HG03175 (cell line): Measurements from ENCODE around the gene ATL3.
"Not testable (repeated sequence)": the region's sequence is repeated elsewhere in the genome, so short reads cannot be mapped to it uniquely, and the experiment has no call there.

Source experiments
- ATAC-seq: cut with Tn5 transposase; IDR thresholded peaks from one replicate; pipeline ENCODE4 v1.9.1; 2021; ENCODE audit warnings: mild to moderate bottlenecking, moderate library complexity; ENCODE audit not compliant: unreplicated experiment

Gene ATL3, protein sequence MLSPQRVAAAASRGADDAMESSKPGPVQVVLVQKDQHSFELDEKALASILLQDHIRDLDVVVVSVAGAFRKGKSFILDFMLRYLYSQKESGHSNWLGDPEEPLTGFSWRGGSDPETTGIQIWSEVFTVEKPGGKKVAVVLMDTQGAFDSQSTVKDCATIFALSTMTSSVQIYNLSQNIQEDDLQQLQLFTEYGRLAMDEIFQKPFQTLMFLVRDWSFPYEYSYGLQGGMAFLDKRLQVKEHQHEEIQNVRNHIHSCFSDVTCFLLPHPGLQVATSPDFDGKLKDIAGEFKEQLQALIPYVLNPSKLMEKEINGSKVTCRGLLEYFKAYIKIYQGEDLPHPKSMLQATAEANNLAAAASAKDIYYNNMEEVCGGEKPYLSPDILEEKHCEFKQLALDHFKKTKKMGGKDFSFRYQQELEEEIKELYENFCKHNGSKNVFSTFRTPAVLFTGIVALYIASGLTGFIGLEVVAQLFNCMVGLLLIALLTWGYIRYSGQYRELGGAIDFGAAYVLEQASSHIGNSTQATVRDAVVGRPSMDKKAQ

DNA sequence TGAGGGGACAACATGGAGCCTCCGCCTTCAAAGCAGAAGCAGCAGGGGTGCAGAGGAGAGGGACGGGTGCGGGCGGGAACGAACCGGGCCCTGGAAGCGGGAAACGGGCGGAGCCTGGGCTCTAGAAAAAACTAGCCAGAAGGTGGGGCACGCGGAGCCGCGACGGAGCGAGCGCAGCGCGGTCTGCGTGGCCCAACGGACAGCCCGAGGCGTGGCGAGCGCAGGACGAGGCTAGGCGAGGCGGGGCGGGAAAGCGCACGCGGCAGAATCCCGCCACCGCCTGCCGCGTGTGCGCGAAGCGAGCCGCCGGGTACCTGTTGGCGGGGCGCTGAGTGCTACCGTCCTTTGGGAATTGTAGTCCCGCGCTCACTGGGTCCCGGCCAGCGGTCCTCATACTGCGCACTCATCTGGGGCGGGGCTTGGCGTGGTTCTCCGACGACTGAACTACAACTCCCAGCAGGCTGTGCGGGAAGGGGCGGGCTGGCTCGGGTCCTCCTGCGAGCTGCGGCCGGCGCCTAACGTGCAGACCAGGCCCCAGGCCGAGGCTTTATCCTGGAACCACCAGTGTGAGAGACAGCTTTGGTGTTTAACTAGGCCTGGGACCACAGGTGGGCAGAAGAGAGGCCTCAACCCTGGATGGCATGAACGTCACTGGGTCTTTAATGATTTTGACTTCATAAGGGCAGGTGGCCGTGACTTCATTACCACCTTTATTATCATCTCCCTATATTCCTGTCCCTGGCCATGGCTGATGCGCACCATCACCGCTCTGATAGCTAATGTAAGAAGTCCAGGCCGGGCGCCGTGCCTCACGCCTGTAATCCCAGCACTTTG is at the start of gene ATL3:
ATL3 (minus strand) TSS at position 55 of the 834 bp plus-strand sequence; CDS start at position 14, 41 bp downstream.
- ATAC-seq: peak; percentile 93

GRCh38 chr11:63720611-63721010 is 49.4 kb upstream of the ATL3 start:
- no peak for ATAC-seq

DNA sequence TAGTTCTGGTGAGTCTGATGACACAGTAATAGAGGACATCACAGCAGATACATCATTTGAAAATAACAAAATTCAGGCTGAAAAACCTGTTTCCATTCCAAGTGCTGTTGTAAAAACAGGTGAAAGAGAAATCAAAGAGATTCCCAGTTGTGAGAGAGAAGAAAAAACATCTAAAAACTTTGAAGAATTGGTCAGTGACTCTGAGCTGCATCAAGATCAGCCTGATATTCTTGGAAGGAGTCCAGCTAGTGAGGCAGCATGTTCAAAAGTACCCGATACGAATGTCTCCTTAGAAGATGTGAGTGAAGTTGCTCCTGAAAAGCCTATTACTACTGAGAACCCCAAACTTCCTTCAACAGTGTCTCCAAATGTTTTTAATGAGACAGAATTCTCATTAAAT is 48.8 kb upstream of the ATL3 start:
- ATAC-seq: no peak

- ATAC-seq: no peak
These were observed 47.8 kb upstream of the ATL3 start for GRCh38 chr11:63719001-63719400.

- ATAC-seq: no peak
These were observed 44.9 kb upstream of the ATL3 start for GRCh38 chr11:63716046-63716445.

DNA sequence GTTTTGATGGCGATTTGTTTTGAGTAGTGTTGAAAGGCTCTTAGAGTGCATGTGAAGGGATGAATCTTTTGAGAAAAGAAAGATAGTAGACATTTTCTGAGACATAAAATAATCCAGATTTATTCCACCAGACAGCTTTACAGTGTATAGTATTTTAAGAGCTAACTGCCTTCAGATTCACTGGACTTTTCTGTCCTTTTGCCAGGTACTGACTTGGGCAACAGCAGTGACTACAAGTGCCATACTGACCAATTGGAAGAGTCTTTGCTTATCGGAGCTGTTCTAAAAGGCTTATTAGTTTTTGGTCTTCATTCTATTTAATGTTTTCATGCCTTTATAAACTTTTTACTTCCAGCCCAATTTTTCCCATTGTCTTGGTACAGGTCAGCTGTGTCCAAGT is 42.6 kb upstream of the ATL3 start:
- ATAC-seq: no peak

- no peak for ATAC-seq
These were observed 40.7 kb upstream of the ATL3 start for GRCh38 chr11:63711838-63712237.

DNA sequence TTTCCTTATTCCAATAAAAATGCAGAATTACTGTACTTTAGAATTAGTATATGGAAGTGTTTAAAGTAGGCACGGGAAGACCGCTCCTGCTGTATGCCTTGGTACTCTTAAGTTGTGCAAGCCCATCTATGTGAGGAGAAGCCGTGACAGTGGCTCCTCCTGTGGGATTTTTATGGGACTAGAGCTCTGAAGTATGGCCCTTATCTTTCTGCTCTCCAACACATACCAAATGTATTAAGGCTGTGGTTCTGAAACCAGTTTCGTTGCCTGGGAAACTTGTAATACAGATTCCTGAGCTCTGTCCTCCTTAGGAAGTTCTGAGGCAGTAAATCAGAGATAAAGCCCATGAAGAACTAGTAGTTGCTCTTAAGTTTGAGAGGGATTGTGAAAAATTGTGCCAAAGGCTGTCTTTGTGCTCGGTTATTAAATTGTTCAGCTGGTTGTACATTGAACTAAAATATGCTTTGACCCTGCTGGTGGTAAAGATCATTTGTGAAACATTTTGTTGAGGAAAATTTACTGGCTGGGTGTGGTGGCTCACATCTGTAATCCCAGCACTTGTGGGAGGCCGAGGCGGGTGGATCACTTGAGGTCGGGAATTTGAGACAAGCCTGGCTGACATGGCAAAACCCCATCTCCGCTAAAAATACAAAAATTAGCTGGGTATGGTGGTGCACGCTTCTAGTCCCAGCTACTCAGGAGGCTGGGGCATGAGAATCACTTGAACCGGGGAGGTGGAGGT is 39.5 kb upstream of the ATL3 start:
- ATAC-seq: no peak

DNA sequence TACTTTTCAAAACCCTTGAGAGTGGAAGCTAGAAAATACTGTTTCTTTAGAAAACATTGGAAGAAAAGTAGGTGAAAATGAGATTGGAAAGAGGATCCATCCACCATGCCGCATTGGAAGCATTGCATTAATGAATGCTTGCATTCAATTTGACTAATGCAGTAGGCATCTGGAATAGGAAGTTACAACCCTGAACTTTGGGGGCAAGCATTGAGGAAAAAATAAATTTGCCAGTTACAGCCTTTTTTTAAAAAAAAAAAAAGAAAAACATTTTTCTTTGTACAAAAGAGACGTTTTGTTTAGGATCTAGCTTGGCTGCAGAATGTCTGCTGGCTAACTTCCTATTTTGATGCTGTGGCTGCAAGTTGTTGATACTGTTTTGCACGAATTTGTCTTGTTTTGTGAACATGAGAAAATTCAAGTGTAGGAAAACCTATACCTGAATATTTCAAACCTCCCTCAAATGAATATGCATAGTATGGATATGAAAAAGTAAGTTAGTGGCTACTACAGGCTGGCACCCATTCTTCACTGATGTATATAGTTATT is 38.2 kb upstream of the ATL3 start:
- ATAC-seq: no peak

- ATAC-seq: no peak
These were observed 37.6 kb upstream of the ATL3 start for GRCh38 chr11:63708764-63709163.

- no peak for ATAC-seq
These were observed 34.4 kb upstream of the ATL3 start for GRCh38 chr11:63705526-63705925.

DNA sequence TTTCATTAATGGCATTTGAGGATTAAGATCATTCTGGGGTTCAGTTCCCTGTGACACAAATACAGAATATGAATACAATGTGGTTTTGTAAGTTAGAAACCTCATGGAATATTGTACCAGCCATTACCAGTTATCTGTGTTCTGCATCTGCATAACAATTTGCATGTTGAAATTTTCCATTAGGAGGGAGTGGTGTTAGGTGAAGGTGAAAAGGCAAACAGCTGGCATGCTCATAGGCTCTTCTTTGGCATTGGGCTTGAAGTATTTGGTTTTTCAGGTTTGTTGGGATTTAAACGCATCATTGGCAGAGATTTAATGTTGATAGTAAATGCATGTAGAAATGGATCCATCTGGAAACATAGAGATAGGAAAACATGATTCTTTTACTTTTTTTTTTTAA is 28.7 kb upstream of the ATL3 start:
- ATAC-seq: no peak

DNA sequence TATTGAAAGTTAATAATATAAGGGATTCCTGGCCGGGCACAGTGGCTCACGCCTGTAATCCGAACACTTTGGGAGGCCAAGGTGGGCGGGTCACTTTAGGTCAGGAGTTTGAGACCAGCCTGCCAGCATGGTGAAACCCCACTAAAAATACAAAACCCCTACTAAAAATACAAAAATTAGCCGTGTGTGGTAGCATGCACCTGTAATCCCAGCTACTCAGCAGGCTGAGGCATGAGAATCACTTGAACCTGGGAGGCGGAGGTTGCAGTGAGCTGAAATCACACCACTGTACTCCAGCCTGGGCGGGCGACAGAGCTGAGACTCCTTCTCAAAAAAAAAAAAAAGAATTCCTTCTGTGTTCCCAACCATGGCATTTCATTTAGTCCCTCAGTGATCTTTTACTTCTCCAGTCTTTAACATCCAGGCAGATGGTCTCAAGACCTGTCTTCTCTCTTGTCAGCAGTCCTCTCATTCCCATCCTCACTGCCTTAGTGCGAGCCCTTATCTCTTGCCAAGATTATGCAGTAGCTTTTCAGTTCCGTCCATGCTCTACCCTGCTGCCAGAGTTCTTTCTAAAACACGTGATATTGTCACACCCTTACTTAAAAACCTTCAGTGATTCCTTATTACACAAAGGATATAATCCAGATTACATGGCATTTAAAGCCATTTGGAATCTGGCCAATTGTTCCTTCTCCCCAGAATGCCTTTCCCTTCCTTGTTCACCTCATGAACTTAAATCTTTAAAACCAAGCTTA is 28.0 kb upstream of the ATL3 start:
- no peak for ATAC-seq

DNA sequence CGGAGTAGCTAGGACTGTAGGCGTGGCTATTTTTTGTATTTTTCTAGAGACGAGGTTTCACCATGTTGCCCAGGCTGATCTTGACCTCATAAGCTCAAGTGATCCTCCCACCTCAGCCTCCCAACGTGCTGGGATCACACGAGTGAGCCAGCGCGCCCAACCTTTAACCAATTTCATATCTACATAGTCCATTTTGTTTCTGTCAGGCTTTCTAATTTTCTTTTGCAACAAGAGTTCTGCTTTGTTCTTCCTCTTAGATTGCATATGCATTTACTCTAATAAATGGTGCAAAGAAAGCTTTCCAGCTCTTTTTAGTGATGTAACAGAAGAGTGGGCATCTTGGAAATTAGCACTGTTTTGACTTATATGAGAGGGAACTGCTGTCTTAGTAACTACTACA is 23.4 kb upstream of the ATL3 start:
- ATAC-seq: no peak

GRCh38 chr11:63687845-63688244 is 16.7 kb upstream of the ATL3 start:
- no peak for ATAC-seq

GRCh38 chr11:63686926-63687325 is 15.8 kb upstream of the ATL3 start:
- ATAC-seq: no peak

DNA sequence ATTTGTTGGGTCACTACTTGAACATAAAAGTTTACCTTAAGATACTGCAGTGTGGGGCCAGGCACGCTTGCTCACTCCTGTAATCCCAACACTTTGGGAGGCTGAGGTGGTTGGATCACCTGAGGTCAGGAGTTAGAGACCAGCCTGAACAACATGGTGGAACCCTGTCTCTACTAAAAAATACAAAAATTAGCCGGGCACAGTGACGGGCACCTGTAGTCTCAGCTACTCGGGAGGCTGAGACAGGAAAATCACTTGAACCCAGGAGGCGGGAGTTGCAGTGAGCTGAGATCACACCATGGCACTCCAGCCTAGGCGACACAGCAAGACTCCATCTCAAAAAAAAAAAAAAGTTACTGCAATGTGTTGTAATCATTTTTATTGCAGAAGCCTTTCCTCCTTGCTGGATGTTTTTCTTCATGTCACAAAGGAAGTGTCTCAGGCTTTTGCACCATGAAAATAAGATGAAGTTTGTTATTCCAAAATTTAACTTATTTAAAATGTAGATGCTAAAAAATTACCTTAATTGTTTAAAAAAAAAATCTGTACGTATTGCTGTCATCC is 14.1 kb upstream of the ATL3 start:
- not testable (repeated sequence) for ATAC-seq

DNA sequence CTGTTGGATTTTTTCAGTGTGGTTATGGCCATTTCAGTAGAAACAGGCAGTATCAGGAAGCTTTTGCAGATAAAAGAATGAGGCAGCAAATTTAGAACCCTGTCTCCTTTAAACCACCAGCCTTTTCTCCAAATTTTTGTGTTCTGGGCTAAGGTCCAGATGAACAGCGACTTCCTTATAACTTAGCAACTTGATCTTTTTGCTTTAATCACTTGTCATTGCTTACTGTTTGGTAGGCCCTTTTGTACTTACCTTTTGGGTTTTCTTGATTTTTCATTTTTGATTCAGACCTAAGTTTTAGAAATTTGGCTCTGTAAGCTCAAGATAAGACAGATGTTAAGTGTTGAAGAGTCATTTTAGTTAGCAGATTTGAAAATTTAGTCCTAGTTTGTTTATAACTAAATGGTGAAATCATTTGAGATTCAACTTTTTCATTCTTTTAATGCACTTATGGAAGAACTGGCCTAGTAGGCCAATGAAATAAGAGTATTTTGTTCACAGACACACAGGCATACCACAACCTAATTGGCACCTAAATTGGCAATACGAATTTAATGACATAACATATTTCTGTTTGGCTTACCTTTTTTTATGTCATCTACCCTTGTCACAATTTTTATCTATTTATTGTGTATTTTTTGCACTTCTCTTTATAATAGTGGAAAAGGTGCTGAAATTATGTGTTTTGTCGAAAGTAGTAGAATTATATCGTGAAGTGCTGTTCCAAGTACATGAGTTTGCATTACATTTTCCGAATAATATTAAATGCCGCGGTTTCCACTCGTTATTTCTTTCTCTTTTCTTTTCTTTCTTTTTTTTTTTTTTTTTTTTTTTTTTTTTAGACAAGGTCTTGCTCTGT is 12.2 kb upstream of the ATL3 start:
- no peak for ATAC-seq
